Measurements from ENCODE around the gene RAB37.

RAB37 gene

GRCh38 chr17:74736513-74737298 is at the start of gene RAB37:
Gene RAB37, plus strand, starts transcription at chr17:74737256. Its CDS starts 17 bp downstream, at chr17:74737273.
- H3K4me3 ChIP-seq (ENCODE audit: low read depth, low read length) = no peak within 1 kb of the TSS

GRCh38 chr17:74687886-74688285 is 49.2 kb upstream of the RAB37 start:
- no peak for DNase-seq (ENCODE audit: low read depth)
- TF ChIP-seq CTCF (IDR thresholded peaks at IDR 0.05; ENCODE audit: control insufficient read depth, extremely low read depth, insufficient read depth) = no peak
- no peak overlapping the region for H3K4me3 ChIP-seq (ENCODE audit: low read depth, low read length)

More at GRCh38 chr17:74736513-74737298, at the start of gene RAB37:
- peak; percentile 73 for TF ChIP-seq CTCF (IDR thresholded peaks at IDR 0.05; ENCODE audit: control insufficient read depth, extremely low read depth, insufficient read depth)
- no peak for DNase-seq (ENCODE audit: low read depth)

GRCh38 chr17:74690409-74690825 is 46.6 kb upstream of the RAB37 start:
- TF ChIP-seq CTCF (IDR thresholded peaks at IDR 0.05; ENCODE audit: control insufficient read depth, extremely low read depth, insufficient read depth) = no peak
- H3K4me3 ChIP-seq (ENCODE audit: low read depth, low read length) = no peak overlapping the region
- DNase-seq (ENCODE audit: low read depth) = no peak

- TF ChIP-seq CTCF (IDR thresholded peaks at IDR 0.05; ENCODE audit: control insufficient read depth, extremely low read depth, insufficient read depth) = no peak
- no peak overlapping the region for H3K4me3 ChIP-seq (ENCODE audit: low read depth, low read length)
- DNase-seq (ENCODE audit: low read depth) = no peak
These were observed 45.9 kb upstream of the RAB37 start for GRCh38 chr17:74691151-74691550.

- TF ChIP-seq CTCF (IDR thresholded peaks at IDR 0.05; ENCODE audit: control insufficient read depth, extremely low read depth, insufficient read depth) = no peak
These were observed 43.0 kb upstream of the RAB37 start for GRCh38 chr17:74694081-74694480.

GRCh38 chr17:74695629-74696028 is 41.4 kb upstream of the RAB37 start:
- H3K4me3 ChIP-seq (ENCODE audit: low read depth, low read length) = no peak overlapping the region
- no peak for DNase-seq (ENCODE audit: low read depth)
- TF ChIP-seq CTCF (IDR thresholded peaks at IDR 0.05; ENCODE audit: control insufficient read depth, extremely low read depth, insufficient read depth) = no peak

More at GRCh38 chr17:74694081-74694480, 43.0 kb upstream of the RAB37 start:
- no peak overlapping the region for H3K4me3 ChIP-seq (ENCODE audit: low read depth, low read length)
- DNase-seq (ENCODE audit: low read depth) = no peak

- TF ChIP-seq CTCF (IDR thresholded peaks at IDR 0.05; ENCODE audit: control insufficient read depth, extremely low read depth, insufficient read depth) = no peak
- no peak for DNase-seq (ENCODE audit: low read depth)
- no peak overlapping the region for H3K4me3 ChIP-seq (ENCODE audit: low read depth, low read length)
These were observed 39.5 kb upstream of the RAB37 start for GRCh38 chr17:74697515-74697914.

Measured in LNCaP clone FGC (cell line).